Ishikawa (cell line): Measurements from ENCODE around the gene TOMT.
A peak's percentile ranks its signal among the peaks of the same experiment; 100 is the strongest.

ENCODE experiments used
- CEBPB ChIP-seq: IDR thresholded peaks from 2 replicates; pipeline ENCODE4 v1.6.1; 2012
- CREB1 ChIP-seq: IDR thresholded peaks from 2 replicates; pipeline ENCODE4 v1.6.1; 2012; ENCODE audit warnings: low read depth
- EGR1 ChIP-seq: IDR thresholded peaks from 2 replicates; pipeline ENCODE4 v1.6.1; 2012
- EP300 ChIP-seq: IDR thresholded peaks from 2 replicates; pipeline ENCODE4 v1.6.1; 2012; ENCODE audit warnings: borderline replicate concordance
- FOXM1 ChIP-seq: IDR thresholded peaks from 2 replicates; pipeline ENCODE4 v1.6.1; 2012; ENCODE audit warnings: low read depth, borderline replicate concordance
- MAX ChIP-seq: IDR thresholded peaks from 2 replicates; pipeline ENCODE4 v1.6.1; 2012
- NFIC ChIP-seq: IDR thresholded peaks from 2 replicates; pipeline ENCODE4 v1.6.1; 2012
- RAD21 ChIP-seq: IDR thresholded peaks from 2 replicates; pipeline ENCODE4 v1.6.1; 2012; ENCODE audit warnings: low read depth
- REST ChIP-seq: IDR thresholded peaks from 2 replicates; pipeline ENCODE4 v1.6.1; 2012; ENCODE audit warnings: low read depth, mild to moderate bottlenecking
- TAF1 ChIP-seq: IDR thresholded peaks from 2 replicates; pipeline ENCODE4 v1.6.1; 2012; ENCODE audit warnings: low read depth, mild to moderate bottlenecking
- TCF12 ChIP-seq: IDR thresholded peaks from 2 replicates; pipeline ENCODE4 v1.6.1; 2012; ENCODE audit warnings: low read depth
- TEAD4 ChIP-seq: IDR thresholded peaks from 2 replicates; pipeline ENCODE4 v1.6.1; 2012
- USF1 ChIP-seq: IDR thresholded peaks from 2 replicates; pipeline ENCODE4 v1.6.1; 2012
- YY1 ChIP-seq: IDR thresholded peaks from 2 replicates; pipeline ENCODE4 v1.6.1; 2012; ENCODE audit warnings: low read depth
- ZBTB7A ChIP-seq: IDR thresholded peaks from 2 replicates; pipeline ENCODE4 v1.6.1; 2012; ENCODE audit warnings: low read depth

TOMT gene

GRCh38 chr11:72111300-72112142 is 5.8 kb downstream of the TOMT start:
- TF ChIP-seq REST = no peak
- TF ChIP-seq MAX = peak; percentile 1; the same call in 1 of the 2 replicates

- TF ChIP-seq EGR1 = no peak
- TF ChIP-seq EP300 = no peak
- no peak for TF ChIP-seq RAD21
- no peak for TF ChIP-seq ZBTB7A
- no peak for TF ChIP-seq TCF12
- 0 out of 2 replicates have a peak, but pooled peaks have one; percentile 52 for TF ChIP-seq FOXM1
- no peak for TF ChIP-seq REST
- TF ChIP-seq TAF1 = peak; percentile 82
- peak; percentile 46 for TF ChIP-seq CREB1
- TF ChIP-seq YY1 = no peak; the same call in 1 of the 2 replicates
- TF ChIP-seq MAX = peak; percentile 78
- TF ChIP-seq NFIC = 0 out of 2 replicates have a peak, but pooled peaks have one; percentile 35
- TF ChIP-seq USF1 = peak; percentile 79
- no peak for TF ChIP-seq TEAD4
- TF ChIP-seq CEBPB = no peak
These were observed 6.6 kb downstream of the TOMT start, which contains the start of gene ANAPC15 for GRCh38 chr11:72112143-72112977. Gene ANAPC15 (minus strand): TSS chr11:72112695. CDS start chr11:72111276, 1,419 bp downstream.

- TF ChIP-seq TAF1 (no peak), CREB1 (no peak; the same call in 1 of the 2 replicates), EP300 (no peak), ZBTB7A (no peak), EGR1 (no peak), CEBPB (no peak), MAX (no peak), TCF12 (no peak), USF1 (no peak), TEAD4 (no peak), REST (no peak), YY1 (no peak), NFIC (no peak), RAD21 (no peak), FOXM1 (no peak)
These were observed 7.5 kb downstream of the TOMT start for GRCh38 chr11:72112978-72113808.
